GM03348 (cell line): ENCODE measurements around the gene EIF4E2.

ENCODE experiments used
- DNase-seq: peaks from one replicate; pipeline ENCODE4 v3.0.0; 2012; ENCODE audit warnings: low spot score

Gene EIF4E2

DNA sequence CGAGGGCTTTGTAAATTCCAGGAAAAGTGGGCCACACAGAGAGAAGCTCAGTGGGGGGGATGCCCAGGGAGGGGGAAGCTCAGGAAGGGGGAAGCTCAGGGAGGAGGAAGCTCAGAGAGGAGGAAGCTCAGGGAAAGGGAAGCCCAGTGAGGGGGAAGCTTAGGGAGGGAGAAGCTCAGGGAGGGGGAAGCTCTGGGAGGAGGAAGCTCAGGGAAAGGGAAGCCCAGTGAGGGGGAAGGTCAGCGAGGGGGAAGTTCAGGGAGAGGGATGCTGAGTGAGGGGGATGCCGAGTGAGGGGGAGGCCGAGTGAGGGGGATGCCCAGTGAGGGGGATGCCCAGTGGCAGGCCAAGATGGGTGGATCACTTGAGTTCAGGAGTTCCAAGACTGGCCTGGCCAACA, 11.8 kb upstream of the EIF4E2 start:
- no peak for DNase-seq

GRCh38 chr2:232539298-232540231, 10.9 kb upstream of the EIF4E2 start, which contains the start of gene CHRNG:
Gene CHRNG, plus strand, starts transcription at chr2:232539692. Its CDS starts 56 bp downstream, at chr2:232539748.
- DNase-seq = no peak

GRCh38 chr2:232540441-232541041, 9.9 kb upstream of the EIF4E2 start:
- no peak for DNase-seq

DNA sequence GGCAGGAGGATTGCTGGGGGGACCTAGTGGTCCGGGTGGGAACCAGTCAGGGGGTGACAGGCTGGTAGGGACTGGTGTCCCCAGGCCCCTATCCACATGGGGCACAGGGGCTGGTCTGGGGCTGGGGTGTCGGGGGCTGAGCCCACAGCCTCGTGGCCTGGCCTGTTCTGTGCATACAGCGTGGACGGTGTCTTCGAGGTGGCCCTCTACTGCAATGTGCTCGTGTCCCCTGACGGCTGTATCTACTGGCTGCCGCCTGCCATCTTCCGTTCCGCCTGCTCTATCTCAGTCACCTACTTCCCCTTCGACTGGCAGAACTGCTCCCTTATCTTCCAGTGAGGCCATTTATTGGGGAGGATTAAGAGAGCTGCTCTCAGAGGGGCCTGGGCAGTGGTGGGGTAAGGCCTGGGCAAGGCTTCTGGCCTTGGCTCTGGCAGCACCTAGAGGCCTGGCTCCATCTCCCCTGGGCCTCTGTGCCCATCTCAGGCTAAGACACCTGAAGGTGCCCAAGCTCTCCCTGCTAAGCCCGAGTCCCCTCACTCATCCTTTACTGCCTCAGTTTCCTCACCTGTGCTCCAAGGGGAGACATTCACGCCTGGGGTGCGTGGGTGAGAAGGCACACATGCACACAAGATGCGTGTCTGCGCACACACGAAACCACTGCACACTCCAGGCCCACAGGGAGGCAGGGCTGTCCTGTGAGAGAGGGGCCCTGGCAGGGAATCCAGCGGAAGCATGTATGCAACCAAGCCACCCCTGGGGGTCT, 9.1 kb upstream of the EIF4E2 start:
- DNase-seq = no peak

DNA sequence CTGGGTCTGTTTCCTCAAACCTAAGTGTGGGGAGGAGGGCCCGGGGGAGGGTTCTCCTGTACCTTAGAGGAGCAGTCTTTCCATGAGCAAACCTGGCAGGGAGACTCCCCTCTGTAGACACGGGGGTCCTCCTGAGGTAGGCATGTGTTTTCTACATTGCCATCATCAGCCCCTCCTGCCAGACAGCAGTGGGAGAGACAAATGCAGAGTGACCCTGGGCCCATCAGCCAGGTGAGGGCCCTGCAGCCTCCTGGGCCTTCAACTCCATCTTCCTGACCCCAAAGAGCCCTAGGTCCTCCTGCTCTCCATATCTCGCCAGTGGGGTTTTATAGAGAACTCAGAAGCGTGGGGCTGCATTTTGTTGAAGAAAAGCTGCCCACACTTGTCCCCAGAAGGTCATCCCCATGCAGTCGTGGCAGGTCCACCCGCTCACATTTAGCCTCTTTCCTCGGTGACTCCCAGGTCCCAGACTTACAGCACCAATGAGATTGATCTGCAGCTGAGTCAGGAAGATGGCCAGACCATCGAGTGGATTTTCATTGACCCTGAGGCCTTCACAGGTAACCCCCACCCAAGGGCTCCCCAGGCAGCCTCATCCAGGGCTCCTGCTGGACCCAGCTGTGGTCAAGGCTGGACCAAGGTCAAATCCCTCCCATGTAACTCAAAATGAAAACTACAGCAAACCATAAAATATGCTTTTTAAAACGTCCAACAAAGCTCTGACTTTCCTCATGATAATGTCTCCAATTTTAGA, 8.4 kb upstream of the EIF4E2 start:
- no peak for DNase-seq

DNA sequence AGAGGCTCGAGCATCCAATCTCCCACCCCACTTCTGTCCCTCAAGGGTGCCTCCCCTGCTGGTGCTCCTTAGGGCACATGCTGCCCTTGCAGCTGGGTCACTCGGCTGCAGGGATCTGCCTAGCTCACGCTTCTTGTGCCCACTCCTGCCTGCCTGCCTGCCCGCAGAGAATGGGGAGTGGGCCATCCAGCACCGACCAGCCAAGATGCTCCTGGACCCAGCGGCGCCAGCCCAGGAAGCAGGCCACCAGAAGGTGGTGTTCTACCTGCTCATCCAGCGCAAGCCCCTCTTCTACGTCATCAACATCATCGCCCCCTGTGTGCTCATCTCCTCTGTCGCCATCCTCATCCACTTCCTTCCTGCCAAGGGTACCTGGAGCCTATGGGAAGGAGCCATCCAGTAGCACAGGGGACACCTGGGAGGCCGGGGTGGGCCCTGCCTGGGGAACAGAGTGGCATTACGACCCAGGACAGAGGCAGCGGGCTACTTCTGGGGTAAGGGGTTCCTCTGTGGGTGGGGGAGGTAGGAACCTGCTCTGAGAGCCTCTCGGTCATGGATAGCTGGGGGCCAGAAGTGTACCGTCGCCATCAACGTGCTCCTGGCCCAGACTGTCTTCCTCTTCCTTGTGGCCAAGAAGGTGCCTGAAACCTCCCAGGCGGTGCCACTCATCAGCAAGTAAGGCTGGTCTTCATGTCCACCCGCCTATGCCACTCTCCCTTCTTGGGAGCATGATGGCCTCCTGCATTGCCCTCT, 7.6 kb upstream of the EIF4E2 start:
- no peak for DNase-seq

GRCh38 chr2:232543491-232543890, 7.0 kb upstream of the EIF4E2 start:
- DNase-seq = no peak

GRCh38 chr2:232543928-232544631, 6.4 kb upstream of the EIF4E2 start:
- no peak for DNase-seq

DNA sequence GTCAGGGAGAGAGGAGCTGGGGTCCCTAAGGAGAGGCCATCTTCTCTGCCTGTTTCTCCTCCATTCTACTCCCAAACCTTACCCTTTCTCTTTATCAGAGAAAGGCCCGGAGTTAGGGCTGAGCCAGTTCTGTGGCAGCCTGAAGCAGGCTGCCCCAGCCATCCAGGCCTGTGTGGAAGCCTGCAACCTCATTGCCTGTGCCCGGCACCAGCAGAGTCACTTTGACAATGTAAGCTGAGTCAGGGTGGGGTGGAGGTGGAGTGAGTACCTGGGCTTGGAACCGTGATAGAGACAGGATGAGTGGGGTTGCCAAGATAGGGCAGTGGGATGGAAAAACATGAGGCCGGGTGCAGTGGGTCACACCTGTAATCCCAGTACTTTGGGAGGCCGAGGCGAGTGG, 5.8 kb upstream of the EIF4E2 start:
- no peak for DNase-seq

- no peak for DNase-seq
These were observed 4.7 kb upstream of the EIF4E2 start for GRCh38 chr2:232545511-232546375.

DNA sequence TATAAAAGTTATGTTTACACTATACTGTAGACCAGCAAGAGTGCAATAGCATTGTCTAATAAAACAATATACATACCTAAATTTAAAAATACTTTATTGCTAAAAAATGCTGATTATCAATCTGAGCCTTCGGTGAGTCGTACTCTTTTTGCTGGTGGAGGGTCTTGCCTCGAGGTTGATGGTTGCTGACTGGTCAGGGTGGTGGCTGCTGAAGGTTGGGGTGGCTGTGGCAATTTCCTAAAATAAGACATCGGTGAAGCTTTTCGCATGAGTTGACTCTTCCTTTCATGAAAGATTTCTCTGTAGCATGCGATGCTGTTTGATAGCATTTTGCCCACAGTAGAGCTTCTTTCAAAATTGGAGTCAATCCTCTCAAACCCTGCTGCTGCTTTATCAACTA, 2.5 kb upstream of the EIF4E2 start:
- DNase-seq = no peak

GRCh38 chr2:232549655-232550353, 685 bp upstream of the EIF4E2 start:
- no peak for DNase-seq

DNA sequence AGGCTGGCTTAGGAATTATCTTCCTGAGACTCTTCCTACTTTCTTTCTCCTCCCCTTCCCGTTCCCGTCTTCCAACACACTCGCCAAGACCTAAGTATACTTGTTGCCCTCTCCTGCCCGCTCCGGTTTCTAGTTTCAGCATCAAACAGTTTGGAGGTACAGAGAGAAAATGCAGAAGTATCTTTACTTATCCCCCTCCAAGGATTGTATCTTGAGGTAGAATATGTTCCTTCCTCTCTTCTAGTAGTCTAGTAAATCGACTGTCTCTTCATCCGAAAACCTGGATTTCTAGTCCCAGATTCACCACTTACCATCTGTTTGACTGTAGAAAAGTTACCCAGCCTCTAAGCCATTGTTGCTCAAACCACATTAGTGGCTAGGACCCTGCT, 755 bp downstream of the EIF4E2 start:
- no peak for DNase-seq

DNA sequence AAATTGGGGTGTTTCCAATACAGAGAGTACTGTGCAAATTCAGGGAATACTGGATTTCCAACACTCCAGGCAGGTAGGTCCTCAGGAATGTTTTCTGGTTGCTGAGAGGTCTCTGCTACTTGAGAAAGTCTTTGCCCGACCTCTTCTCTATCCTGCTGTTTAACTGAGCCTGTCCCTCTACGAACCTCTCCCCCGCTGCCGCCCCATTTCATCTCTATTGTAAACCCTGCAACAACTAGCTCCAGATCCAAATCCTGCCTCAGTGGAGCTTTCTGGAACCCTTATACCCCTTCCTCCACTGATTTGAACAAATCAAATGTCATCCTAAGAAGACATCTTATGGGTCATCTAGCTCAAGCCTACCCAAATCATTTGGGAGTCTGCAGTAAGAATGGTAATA, 1.3 kb downstream of the EIF4E2 start:
- no peak for DNase-seq

DNA sequence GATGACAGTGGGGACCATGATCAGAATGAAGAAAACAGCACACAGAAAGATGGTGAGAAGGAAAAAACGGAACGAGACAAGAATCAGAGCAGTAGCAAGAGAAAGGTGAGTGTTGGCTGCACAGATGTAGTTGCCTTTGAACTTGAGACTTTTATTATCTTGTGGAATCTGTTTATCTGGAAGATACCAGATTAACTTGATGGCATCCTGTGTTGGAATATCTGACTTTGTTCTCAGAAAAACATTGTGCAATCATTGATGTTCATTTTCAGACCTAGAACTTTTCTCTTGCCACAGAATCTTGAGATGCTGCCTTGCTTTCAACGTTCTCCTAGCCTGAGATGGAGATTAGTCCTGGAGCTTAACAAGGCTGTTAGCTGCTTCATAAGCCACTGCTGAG, 5.9 kb downstream of the EIF4E2 start:
- DNase-seq = no peak

- DNase-seq = no peak
These were observed 12.1 kb downstream of the EIF4E2 start for GRCh38 chr2:232562515-232563151.

GRCh38 chr2:232563580-232563979, 13.1 kb downstream of the EIF4E2 start:
- DNase-seq = peak; percentile 32

DNA sequence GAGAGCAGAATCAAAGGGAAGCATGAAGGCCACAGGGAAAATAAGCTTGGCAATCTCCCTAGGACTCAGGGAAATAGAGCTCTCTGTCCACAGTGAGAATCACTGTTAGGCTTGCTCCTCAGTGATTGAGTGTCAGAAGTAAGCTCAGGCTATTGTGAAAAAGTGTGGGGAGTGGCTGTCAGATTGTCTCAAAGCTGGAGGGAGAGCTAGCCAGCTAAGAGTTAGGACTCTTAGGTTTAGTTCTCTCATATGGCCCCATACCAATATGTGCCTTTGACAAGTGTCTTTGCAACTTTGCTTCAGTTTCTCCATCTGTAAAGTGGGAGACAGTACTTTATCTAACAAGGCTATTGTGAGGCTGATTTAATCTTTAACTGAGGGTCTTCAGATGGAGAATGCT, 17.2 kb downstream of the EIF4E2 start:
- DNase-seq = no peak

DNA sequence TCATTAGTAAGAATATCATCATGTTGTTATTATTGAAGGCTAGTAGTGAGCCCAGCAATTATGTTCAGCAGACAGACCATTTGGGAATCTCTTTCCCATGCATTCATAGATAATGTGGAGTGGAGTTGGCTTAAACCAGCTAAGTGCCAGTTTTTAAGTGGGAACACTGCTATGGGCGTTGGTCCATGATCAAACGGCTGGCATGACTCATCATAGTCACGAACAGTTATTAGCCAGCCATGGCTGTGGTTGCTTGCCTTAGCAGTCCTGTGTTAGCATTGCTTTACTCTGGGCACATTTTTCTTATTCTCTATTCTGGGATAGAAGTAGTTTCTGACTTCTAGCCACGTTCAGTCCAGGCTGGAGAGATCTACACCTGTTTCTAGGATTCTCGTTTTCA, 17.7 kb downstream of the EIF4E2 start:
- DNase-seq = peak; percentile 86
